Effector memory CD8-positive, alpha-beta T cell (primary cell): Measurements from ENCODE around the gene PITX1.
"Not testable (repeated sequence)": the region's sequence is repeated elsewhere in the genome, so short reads cannot be mapped to it uniquely, and the experiment has no call there.

ENCODE experiments used
- ATAC-seq: fragments of 150-1000 bp; cut with Tn5 transposase; replicated peaks from 2 replicates; pipeline ENCODE4 v1.10.0; 2021; ENCODE audit warnings: mild to moderate bottlenecking, moderate library complexity
- DNase-seq, 3 experiments: peaks; one replicate each; pipeline ENCODE4 v3.0.0; 2021
- H3K27ac Mint-ChIP-seq, 2 donors: one replicate each; pipeline ENCODE4 v1.8.0; 2022; ENCODE audit warnings: mild to moderate bottlenecking in 2 of 2, mixed read lengths in 2 of 2, moderate library complexity in 2 of 2
- H3K27me3 Mint-ChIP-seq, 2 donors: one replicate each; pipeline ENCODE4 v1.8.0; 2022; ENCODE audit warnings: mixed read lengths in 2 of 2
- H3K36me3 Mint-ChIP-seq: one replicate; pipeline ENCODE4 v1.8.0; 2022; ENCODE audit warnings: mild to moderate bottlenecking, moderate library complexity, mixed read lengths; ENCODE audit not compliant: insufficient read depth
- H3K4me1 Mint-ChIP-seq, 2 donors: one replicate each; pipeline ENCODE4 v1.8.0; 2022; ENCODE audit warnings: low read depth in 2 of 2, mixed read lengths in 2 of 2
- H3K4me3 Mint-ChIP-seq, 2 donors: one replicate each; pipeline ENCODE4 v1.8.0; 2022; ENCODE audit warnings: mild to moderate bottlenecking in 2 of 2, mixed read lengths in 2 of 2, moderate library complexity in 2 of 2
- H3K9me3 Mint-ChIP-seq, 2 donors: one replicate each; pipeline ENCODE4 v1.8.0; 2022; ENCODE audit warnings: mixed read lengths in 2 of 2

Gene PITX1

DNA sequence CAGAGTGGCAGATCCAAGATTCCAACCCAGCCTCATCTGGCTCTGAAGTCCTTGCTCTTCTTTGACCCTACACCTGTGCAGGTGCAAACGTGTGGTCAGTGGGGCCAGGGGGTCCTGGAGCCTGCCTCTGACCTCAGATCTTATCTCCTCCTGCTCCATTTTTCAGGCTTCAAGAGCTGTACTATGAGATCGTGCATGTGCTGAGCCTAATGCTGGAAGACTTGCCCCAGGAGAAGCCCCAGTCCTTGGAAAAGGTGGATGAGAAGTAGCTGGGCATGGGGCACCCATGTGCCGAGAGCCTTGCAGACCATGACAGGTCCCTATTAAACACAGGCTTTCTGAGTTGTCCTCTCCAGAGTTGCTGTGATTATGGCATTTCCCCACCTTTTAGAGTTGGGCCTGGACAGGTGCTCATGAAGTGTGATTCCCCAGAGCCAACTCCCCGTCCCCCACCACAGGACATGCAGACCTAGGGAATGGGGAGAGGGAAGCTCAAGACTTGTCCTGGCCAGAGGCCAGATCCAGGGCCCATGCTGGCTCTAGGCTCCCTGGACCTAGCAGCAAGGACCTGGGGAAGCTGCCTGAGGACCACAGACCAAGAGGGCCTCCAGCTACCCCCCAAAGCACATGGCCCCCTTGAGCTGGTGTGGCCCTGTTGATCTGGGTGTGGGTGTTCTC is 22.5 kb downstream of the PITX1 start:
- Mint-ChIP-seq H3K27me3 (no peaks in the 10 kb centered on the region), H3K36me3 (no peaks in the 10 kb centered on the region), H3K4me3 (no peak overlapping the region), H3K4me1 (no peaks in the 10 kb centered on the region), H3K9me3 (no peaks in the 10 kb centered on the region), H3K27ac (no peak overlapping the region)
- DNase-seq (no peak), ATAC-seq (no peak)

DNA sequence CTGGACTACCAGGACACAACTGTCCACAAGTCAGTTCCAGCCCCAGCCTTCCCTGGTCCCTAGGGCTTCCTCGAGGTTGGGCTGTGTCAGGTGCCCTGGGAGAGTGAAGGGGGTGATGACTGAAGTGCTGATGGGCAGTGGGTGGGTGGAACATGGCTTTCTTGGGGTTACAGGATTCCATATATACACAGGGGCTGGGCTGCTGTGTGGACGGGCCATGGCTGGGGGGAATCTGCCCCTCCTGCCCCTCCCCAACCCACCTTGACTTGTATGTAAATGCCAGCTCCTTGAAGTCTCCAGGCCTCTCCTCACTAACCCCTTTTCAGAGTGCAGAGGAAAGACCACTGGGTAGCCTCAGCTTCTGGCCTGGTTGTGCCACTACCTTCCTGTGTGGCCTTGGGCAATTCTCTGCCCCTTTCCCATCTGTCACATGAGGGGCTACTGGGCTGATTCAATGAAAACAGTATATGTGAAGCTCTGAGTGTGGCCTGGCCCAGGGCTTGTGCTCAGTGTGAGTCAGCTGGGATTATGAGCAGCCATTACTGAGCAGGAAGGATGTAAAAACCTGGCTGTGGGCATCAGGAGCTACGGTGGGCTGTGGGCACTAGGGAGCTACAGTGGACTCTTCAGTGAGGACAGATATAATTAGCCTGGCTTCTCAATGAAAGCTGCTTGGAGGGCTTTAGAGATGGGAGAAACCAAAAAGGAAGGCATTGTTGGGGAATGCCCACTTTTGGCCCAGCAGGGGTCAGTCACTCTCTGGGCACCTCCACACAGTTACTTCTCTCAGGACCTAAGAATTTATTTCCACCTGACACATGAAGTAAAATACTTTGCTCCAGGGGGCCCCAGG is 23.3 kb downstream of the PITX1 start:
- no peaks in the 10 kb centered on the region for H3K9me3 Mint-ChIP-seq

DNA sequence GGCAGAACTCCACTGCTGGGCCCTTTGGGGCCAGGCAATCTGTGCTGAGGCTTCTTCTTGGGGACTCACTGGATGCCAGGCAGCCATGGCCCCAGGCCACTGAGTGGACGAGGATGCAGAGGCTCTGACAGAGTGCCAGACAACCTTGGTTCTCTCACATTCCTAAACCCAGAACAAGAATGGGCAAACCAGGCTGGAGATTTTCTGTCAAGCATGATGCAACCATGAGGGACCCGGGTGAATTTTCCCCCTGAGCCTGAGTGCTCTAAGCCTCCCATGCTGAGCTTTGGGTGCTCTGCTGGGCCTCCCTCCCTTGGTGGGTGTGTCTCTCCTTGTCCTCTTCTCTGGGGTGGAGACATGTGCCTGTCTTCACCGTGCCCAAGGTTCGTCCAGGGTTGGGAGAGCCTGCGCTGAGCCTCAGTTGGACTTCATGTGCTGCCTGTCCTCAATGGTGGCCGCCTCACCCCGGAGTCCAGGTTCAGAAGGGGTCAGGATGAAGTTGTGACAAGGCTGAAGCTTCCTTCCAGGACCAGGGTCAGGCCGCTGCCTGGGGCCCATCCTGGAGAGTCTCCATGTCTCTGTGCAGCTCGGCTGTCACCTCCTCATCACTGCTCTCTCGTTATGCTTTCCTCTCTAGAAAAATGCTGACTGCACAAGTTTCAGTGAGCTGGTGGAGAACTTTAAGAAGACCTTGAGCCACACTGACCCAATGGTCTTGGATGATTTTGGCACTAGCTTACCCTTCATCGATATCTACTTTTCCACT is 24.1 kb downstream of the PITX1 start:
- ATAC-seq, result no peak
- peaks cover under 1% of the 10 kb centered on the region for H3K36me3 Mint-ChIP-seq
- H3K4me1 Mint-ChIP-seq, result no peaks in the 10 kb centered on the region
- no peak overlapping the region for H3K27ac Mint-ChIP-seq
- no peak overlapping the region for H3K4me3 Mint-ChIP-seq
- H3K27me3 Mint-ChIP-seq, result no peaks in the 10 kb centered on the region
- no peaks in the 10 kb centered on the region for H3K9me3 Mint-ChIP-seq
- DNase-seq, result no peak

More for the DNA sequence above, 23.3 kb downstream of the PITX1 start:
- ATAC-seq (no peak), DNase-seq (no peak)
- no peaks in the 10 kb centered on the region for H3K36me3 Mint-ChIP-seq
- no peaks in the 10 kb centered on the region for H3K4me1 Mint-ChIP-seq
- no peaks in the 10 kb centered on the region for H3K27me3 Mint-ChIP-seq
- no peak overlapping the region for H3K27ac Mint-ChIP-seq
- no peak overlapping the region for H3K4me3 Mint-ChIP-seq

DNA sequence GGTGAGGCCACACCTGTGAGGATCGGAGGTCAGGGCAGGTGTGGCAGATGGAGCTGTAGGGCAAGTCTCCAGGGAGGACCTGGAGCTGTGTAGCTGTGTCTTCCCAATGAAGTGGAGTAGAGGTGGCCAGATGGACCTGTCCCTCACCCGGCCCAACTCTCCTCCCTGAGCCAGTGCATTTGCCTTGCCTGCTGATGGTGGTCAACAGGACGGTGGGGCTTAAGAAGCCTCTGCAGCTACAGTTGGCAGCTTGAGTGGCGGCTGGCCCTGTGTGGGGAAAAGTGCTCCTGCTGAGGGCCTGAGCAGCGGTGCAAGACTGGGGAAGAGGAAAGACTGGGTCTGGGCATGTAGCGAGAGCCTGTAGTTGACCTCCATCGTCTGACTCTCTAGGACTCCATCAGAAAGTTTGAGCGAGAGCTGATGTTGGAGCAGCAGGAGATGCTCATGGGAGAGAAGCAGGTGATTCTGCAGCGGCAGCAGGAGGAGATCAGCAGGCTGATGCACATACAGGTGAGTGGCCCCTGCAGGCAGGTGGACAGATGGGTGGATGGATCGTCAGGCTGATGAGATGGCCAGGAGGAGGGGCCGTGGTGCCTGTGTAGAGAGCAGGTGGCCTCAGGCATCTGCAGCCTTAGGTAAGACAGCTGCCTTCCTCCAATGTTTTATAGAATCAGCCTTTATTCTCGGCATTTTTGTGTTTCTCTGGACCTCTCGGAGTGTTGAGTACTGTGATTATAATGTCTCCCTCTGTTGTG is 24.9 kb downstream of the PITX1 start:
- ATAC-seq, result no peak
- Mint-ChIP-seq H3K4me3 (no peak overlapping the region), H3K27ac (no peak overlapping the region), H3K36me3 (peaks cover 3% of the 10 kb centered on the region), H3K9me3 (no peaks in the 10 kb centered on the region), H3K27me3 (no peaks in the 10 kb centered on the region), H3K4me1 (no peaks in the 10 kb centered on the region)
- DNase-seq, result no peak

DNA sequence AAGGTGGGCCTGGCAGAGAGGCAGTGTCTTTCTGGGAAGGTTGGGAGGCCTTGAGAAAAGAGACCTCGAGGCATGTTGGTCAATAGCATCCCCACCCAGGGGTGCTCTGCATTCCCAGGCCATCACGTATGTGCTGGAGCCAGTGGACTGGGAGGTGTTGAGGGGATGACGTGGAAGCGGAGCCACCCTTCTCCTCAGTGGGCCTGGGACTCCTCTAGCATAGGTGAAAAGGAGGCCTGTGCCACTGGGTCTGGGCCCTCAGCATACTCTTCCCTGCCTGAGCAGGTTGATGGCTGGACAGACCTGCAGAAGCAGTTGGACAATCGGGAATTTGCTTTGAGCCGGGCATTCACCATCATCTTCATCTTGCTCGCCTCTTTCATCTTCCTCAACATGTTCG is 25.5 kb downstream of the PITX1 start:
- no peaks in the 10 kb centered on the region for H3K4me1 Mint-ChIP-seq
- no peak overlapping the region for H3K4me3 Mint-ChIP-seq
- ATAC-seq (no peak), DNase-seq (no peak)
- H3K27ac Mint-ChIP-seq, result no peak overlapping the region
- no peaks in the 10 kb centered on the region for H3K9me3 Mint-ChIP-seq
- H3K36me3 Mint-ChIP-seq, result peaks cover 3% of the 10 kb centered on the region
- H3K27me3 Mint-ChIP-seq, result no peaks in the 10 kb centered on the region

DNA sequence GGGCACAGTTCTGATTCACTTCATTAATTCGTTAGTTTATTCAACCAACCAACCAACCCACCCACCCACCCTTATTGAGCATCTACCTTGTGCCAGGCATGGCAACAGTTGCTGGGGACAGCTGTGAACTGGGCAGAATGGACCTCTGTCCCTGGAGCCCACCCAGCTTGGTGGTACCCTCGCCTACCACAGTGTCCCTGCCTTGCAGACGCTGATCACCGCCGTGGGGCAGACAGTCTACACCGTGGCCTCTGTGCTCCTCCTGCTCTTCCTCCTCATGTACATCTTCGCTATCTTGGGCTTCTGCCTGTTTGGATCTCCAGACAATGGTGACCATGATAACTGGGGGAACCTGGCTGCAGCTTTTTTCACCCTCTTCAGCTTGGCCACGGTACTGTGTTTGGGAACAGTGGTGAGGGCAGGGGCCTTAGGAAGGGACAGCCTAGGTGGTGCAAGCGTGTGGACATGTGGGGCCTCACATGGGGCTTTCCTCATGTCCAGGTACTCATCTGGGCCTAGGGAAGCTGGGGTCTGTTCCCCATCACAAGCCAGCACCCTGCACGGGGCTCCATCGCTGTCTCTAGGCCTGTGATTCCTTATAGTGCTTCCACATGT is 26.2 kb downstream of the PITX1 start:
- no peaks in the 10 kb centered on the region for H3K9me3 Mint-ChIP-seq
- H3K27ac Mint-ChIP-seq, result no peak overlapping the region
- peaks cover 3% of the 10 kb centered on the region for H3K36me3 Mint-ChIP-seq
- no peaks in the 10 kb centered on the region for H3K4me1 Mint-ChIP-seq
- H3K4me3 Mint-ChIP-seq, result no peak overlapping the region
- H3K27me3 Mint-ChIP-seq, result no peaks in the 10 kb centered on the region
- no peak for DNase-seq
- no peak for ATAC-seq

DNA sequence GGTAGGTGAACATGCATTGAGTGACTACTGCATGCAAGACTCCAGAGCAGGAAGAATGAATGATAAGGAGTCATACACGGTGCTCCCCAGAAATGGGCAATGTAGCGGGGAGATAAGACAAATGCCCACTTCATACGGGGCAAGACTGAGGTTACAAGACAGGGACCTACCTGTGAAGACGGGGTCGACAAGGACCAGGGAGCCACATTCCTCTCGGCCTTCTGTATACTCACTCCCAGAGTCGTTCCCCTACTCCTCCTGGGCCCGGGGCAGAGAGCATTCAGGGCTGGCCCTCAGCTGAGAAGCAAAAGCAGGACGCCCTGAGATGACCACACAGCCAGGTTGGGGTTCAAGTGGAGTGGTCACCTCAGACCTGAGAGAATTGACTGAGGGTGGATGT is 26.7 kb downstream of the PITX1 start:
- DNase-seq (no peak), ATAC-seq (no peak)
- Mint-ChIP-seq H3K36me3 (peaks cover 3% of the 10 kb centered on the region), H3K27me3 (peaks cover 0 to 3% of the 10 kb centered on the region in 2 donors), H3K27ac (no peak overlapping the region), H3K4me3 (no peak overlapping the region), H3K9me3 (no peaks in the 10 kb centered on the region), H3K4me1 (no peaks in the 10 kb centered on the region)

DNA sequence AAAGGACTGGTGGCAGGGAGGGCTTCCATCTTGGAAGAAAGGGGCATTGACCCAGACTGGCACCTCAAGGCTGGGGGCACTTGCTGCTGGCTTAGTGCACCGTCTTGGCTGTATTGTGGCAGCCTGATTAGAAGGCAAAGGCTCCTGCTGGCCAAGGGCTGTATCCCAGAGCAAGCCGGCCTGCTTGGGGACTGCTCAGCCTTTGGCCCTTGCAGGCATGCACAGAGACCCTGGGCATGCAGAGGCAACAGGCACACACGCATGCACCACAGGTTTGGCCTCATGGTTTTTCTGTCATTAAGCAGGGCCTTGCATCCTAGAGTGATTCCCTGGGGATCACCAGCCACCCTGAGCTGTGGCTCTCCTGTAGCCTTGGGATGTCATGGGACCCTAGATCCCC is 29.0 kb downstream of the PITX1 start:
- ATAC-seq (no peak), DNase-seq (no peak)
- H3K27me3 Mint-ChIP-seq, result peaks cover 0 to 4% of the 10 kb centered on the region in 2 donors
- H3K4me3 Mint-ChIP-seq, result no peak overlapping the region
- no peaks in the 10 kb centered on the region for H3K4me1 Mint-ChIP-seq
- H3K9me3 Mint-ChIP-seq, result no peaks in the 10 kb centered on the region
- peaks cover 3% of the 10 kb centered on the region for H3K36me3 Mint-ChIP-seq
- H3K27ac Mint-ChIP-seq, result no peak overlapping the region

DNA sequence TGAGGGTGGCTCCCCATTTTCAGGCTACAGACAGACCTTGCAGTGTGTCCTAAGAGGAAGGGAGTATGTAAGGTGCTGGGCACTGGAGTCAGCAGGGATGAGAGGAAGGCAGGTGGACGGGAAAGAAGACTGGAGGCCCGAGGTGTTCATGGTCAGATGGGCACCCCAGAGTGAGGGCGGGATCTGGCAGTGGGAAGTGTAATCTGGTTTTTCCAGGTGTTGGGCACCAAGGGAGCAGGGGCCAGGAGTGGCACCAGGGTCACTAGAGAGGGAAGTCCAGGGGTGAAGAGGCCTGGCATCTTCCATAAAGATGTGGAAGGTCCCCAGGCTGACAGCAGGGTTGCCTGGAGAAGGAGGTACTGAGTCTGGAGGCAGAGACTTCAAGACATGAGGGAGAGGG is 29.7 kb downstream of the PITX1 start:
- no peak overlapping the region for H3K27ac Mint-ChIP-seq
- no peak for ATAC-seq
- H3K4me1 Mint-ChIP-seq, result no peaks in the 10 kb centered on the region

DNA sequence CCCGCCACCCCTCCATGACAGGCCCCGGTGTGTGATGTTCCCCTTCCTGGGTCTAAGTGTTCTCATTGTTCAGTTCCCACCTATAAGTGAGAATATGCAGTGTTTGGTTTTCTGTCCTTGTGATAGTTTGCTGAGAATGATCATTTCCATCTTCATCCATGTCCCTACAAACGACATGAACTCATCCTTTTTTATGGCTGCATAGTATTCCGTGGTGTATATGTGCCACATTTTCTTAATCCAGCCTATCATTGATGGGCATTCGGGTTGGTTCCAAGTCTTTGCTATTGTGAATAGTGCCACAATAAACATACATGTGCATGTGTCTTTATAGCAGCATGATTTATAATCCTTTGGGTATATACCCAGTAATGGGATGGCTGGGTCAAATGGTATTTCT is 36.0 kb downstream of the PITX1 start:
- H3K9me3 Mint-ChIP-seq, DNase-seq, H3K36me3 Mint-ChIP-seq, ATAC-seq, H3K27me3 Mint-ChIP-seq, H3K4me3 Mint-ChIP-seq, H3K4me1 Mint-ChIP-seq, H3K27ac Mint-ChIP-seq: not testable (repeated sequence)

More for the DNA sequence above, 29.7 kb downstream of the PITX1 start:
- Mint-ChIP-seq H3K36me3 (peaks cover 3% of the 10 kb centered on the region), H3K4me3 (no peak overlapping the region), H3K27me3 (peaks cover 0 to 4% of the 10 kb centered on the region in 2 donors), H3K9me3 (no peaks in the 10 kb centered on the region)
- DNase-seq, result no peak

DNA sequence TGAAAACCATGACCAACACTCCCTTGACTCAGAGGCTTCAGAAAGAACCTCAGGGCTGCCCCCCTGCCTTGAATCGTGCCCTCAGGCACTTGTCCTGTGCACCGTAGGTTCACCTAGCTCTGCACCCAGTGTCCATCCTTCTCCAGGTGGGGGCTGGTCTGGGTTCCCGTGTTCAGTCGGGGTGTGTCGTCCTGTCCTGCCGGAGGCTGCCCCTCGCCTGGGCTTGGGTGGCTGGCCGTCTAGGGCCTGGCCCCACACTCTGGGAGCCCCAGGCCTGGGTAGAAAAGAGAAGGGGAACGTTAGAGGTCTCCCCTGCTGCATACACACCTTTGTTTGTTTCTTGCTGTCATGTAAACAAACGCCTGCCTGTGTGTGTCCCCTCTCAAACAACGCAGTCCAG is 37.0 kb downstream of the PITX1 start:
- H3K4me3 Mint-ChIP-seq, result no peak overlapping the region
- H3K9me3 Mint-ChIP-seq, result no peaks in the 10 kb centered on the region
- H3K27me3 Mint-ChIP-seq, result no peaks in the 10 kb centered on the region
- no peaks in the 10 kb centered on the region for H3K4me1 Mint-ChIP-seq
- no peak for ATAC-seq
- no peak for DNase-seq
- H3K36me3 Mint-ChIP-seq, result no peaks in the 10 kb centered on the region
- H3K27ac Mint-ChIP-seq, result no peak overlapping the region

DNA sequence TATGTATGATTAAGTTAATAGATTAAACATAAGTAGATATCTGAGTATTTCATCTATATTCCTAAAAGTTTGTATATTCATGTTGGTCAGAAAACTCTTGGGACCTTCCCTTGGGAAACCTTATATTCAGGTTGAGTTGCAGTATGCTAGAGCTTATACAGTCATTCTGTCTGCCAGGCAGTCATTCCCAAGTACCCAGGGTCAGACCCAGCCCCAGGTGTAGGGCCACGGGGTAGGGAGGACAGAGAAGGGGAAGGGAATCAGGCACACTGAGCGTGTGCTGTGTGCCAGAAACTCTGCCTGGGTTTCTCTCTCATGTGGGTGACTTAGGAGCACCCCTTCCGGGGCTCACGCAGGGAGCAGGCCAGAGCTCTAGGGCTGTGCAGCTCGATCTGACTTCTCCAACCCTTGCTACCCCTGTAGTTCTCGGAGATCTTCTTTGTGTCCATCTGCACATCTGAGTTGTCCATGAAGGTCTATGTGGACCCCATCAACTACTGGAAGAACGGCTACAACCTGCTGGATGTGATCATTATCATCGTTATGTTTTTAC is 38.1 kb downstream of the PITX1 start:
- DNase-seq, result no peak
- ATAC-seq, result no peak
- H3K9me3 Mint-ChIP-seq, result no peaks in the 10 kb centered on the region
- no peak overlapping the region for H3K27ac Mint-ChIP-seq
- H3K27me3 Mint-ChIP-seq, result no peaks in the 10 kb centered on the region
- H3K4me3 Mint-ChIP-seq, result no peak overlapping the region
- H3K36me3 Mint-ChIP-seq, result no peaks in the 10 kb centered on the region
- H3K4me1 Mint-ChIP-seq, result no peaks in the 10 kb centered on the region
